ENCODE measurements around the gene SOST. TPM values are rescaled to one million over a fixed set of nuclear protein-coding genes. Genes with fewer than 3 reads are reported as not detected.

SOST gene
- not detected in 2 replicates for total RNA-seq

GRCh38 chr17:43758497-43759174 is at the start of gene SOST:
TSS of gene SOST (minus strand) at chr17:43758791. CDS start at chr17:43758741, 50 bp downstream.

DNA sequence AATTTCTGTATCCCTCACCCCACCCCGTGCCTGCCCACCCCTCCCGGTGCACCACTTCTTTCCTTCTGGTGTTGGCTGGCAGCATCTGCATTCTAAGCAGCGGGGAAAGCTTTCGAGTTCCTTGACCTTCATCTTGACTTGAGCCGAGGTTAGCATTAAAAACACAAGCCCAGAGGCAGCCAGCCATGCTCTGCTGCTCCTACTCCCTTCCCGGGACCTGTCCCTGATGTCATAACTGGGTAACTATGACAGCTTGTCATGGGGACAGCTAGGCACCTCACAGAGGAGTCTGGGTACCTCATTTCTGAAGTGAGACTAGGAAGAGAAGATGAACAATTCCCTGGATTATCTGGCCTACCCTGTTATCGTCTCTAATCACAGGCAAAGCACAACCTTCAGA is 21.5 kb upstream of the SOST start, which contains the start of gene CFAP97D1:
CFAP97D1 (plus strand) TSS at position 301 of the 400 bp plus-strand sequence; CDS start at position 329, 28 bp downstream.

GRCh38 chr17:43778337-43779144 is 19.9 kb upstream of the SOST start, which contains the start of gene DUSP3:
TSS of gene DUSP3 (minus strand) at chr17:43778977. CDS start at chr17:43778924, 53 bp downstream.

Other genes starting within 250 kb of the SOST start
- gene ETV4, start 212.5 kb downstream of the SOST start, total RNA-seq = 15.6 and 27.8 TPM in 2 replicates
- gene MEOX1, start 96.9 kb downstream of the SOST start, total RNA-seq = not detected in 2 replicates
- 53.6 and 56.1 TPM in 2 replicates for gene DUSP3, start 20.2 kb upstream of the SOST start, total RNA-seq
- gene CFAP97D1, start 21.6 kb upstream of the SOST start, total RNA-seq = 0.14 TPM in 1 of 2 replicates, not detected in the other
- gene MPP3, start 74.4 kb upstream of the SOST start, total RNA-seq = 13.2 and 13.9 TPM in 2 replicates
- not detected in 2 replicates for gene CD300LG, start 88.4 kb upstream of the SOST start, total RNA-seq
- gene MPP2, start 148.7 kb upstream of the SOST start, total RNA-seq = 0.66 and 1.8 TPM in 2 replicates
- not detected in 2 replicates for gene PPY, start 183.7 kb upstream of the SOST start, total RNA-seq
- gene PYY, start 195.1 kb upstream of the SOST start, total RNA-seq = not detected in 2 replicates
- 1.7 and 4.3 TPM in 2 replicates for gene NAGS, start 245.8 kb upstream of the SOST start, total RNA-seq

All from thoracic aorta endothelial cell (primary cell).